KOPT-K1 (cell line): ENCODE measurements around the gene VTI1A.

Experiments used
- H3K27ac ChIP-seq: fragments of 200-600 bp; sonication (generic); 2 replicates; pipeline ENCODE4 v1.5.1; 2016; ENCODE audit warnings: antibody characterized with exemption, mild to moderate bottlenecking, low read depth, low read length; ENCODE audit not compliant: poor library complexity, severe bottlenecking
- H3K36me3 ChIP-seq: fragments of 200-600 bp; sonication (generic); 2 replicates; pipeline ENCODE4 v1.5.1; 2017; ENCODE audit warnings: antibody characterized with exemption, mild to moderate bottlenecking, low read length, moderate library complexity; ENCODE audit not compliant: insufficient read depth
- H3K9me3 ChIP-seq: fragments of 200-600 bp; sonication (generic); 2 replicates; pipeline ENCODE4 v1.5.1; 2017; ENCODE audit warnings: antibody characterized with exemption, low read length, mild to moderate bottlenecking; ENCODE audit not compliant: insufficient read depth, poor library complexity, severe bottlenecking

The VTI1A gene

DNA sequence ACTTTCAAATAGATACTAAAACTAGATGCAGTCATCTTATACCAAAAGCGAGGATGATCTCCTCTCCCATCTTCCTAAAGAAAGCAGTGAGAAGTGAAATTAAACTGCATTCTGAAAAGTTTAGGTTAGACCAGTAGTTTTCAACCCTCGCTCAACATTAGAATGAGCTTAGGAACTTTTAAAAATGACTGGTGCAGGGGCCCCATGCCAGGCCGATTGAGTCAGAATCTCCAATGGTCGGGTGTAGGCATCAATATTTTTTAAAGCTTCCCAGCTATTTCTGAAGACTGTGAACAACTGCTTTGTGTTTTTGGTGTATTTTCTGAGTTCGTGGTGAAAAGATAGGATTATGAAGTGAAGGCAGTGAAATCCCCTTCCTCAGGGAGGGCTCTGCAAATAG is 146.0 kb downstream of the VTI1A start:
- no peaks in the 10 kb centered on the region for H3K36me3 ChIP-seq
- H3K27ac ChIP-seq, result no peak overlapping the region
- H3K9me3 ChIP-seq, result no peaks in the 10 kb centered on the region

DNA sequence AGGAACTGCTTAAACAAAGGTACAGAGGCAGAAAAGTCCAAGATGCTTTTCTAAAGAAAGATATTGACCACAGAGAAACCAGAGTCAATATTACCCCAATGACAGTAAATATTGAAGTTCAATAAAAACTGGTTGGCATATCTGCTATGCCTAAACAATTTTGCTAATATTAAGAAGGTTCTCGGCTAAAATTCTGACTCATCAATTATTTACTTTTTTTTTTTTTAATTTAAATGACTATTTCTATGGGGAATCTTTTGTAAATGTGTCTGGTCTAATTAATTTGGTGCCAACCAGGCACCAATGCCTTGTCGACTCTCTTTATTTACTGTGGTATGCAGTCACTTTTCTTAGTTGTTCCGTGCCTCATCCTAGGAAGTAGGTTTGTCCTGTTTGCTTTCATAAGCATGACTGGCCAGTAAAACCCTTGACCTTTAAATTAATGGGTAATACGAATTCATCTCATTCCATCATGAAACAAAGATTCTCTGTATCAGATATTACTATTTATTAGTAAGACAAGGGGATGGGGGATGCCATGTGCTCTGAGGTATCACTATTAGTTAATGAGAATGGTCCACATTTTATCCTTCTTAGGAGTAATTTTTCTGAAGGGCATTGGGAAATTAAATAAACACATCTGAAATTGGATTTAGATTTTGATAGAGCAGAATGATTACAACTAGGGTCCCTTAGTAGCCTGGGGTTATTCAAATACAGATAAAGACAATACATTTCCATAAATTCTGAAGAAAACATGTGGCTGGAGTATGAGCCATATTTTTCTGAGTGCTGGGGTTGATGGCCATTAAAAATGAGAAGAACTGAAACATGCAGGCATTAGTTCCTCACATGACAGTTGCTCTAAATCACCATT is 154.4 kb downstream of the VTI1A start:
- H3K9me3 ChIP-seq, result no peaks in the 10 kb centered on the region
- H3K27ac ChIP-seq, result no peak overlapping the region
- no peaks in the 10 kb centered on the region for H3K36me3 ChIP-seq

DNA sequence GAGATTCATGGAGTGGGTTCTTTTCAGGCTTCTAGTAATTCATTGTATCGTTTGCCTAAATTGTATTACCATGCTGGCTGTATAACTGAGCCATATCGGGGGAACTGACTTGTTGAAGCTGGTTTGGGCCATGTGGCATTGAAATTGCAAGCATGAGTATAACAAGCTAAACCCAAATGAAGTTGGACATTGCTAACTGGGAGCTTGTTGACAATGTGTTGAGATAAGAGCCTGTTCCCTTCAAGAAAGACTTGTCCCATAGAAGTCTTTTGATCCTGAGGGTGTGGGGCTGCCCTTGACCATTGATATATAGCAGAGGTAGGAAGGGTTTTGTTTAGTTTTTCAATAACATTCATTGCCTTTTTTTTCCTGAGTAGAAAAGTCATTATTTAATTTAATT is 156.0 kb downstream of the VTI1A start:
- Histone ChIP-seq H3K9me3 (no peaks in the 10 kb centered on the region), H3K27ac (no peak overlapping the region), H3K36me3 (no peaks in the 10 kb centered on the region)

DNA sequence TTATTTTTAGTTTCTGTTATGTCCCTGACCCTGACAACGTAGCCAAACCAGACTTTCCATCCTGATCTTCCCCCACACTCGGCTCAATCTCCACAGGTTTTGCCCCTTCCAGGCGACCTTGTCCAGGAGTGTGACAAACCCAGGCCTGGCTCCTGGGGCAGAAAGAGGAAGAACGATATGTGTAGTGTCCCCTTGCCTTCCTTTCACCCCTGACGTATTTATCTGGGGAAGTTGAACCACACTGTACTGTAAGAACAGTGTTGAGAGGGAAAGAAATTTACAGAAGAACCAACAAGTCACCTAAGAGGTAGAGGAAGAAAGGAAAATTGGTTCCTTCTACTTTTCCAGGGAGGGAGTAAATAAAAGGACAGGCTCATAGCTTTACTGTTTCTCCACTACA is 158.0 kb downstream of the VTI1A start:
- H3K9me3 ChIP-seq, result no peaks in the 10 kb centered on the region
- no peak overlapping the region for H3K27ac ChIP-seq
- no peaks in the 10 kb centered on the region for H3K36me3 ChIP-seq

DNA sequence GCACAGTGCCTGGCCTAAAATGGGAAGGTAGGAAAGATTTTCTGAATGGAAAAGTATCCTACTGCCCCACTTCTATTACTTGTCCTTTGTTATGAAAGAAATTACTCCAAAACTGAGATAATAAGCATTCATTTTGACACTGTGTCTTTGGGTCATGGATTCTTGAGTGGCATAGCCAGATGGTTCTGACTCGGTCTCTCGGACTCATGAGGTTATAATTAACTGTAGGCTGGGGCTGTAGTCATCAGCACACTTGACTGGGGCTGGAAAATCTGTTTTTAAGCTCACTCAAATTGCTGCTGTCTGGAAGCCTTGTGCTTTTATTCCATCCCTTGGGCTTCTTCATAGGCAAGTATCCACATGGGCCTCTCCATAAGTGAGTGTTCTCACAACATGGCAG is 160.5 kb downstream of the VTI1A start:
- Histone ChIP-seq H3K9me3 (no peaks in the 10 kb centered on the region), H3K36me3 (no peaks in the 10 kb centered on the region), H3K27ac (no peak overlapping the region)

DNA sequence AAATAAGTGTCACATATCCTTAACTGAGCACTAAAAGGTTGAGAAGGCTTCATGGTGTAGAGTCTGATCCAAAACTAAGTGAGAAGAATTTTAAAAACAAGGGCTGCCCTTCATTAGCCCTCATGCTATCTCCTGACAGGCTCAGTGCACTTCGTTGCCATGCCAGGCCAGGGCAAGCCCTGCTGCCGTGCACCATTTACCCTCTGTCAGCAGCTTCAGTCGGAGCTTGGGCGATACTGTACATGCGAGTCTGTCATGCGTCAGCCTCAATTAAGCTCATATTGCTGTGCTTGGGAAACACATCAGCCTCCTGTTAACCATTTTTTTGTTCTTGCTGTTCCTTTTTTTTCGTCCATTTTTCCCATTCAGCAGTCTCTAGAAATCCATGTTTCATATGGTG is 166.6 kb downstream of the VTI1A start:
- H3K9me3 ChIP-seq, result peaks cover 15% of the 10 kb centered on the region
- no peak overlapping the region for H3K27ac ChIP-seq
- no peaks in the 10 kb centered on the region for H3K36me3 ChIP-seq

DNA sequence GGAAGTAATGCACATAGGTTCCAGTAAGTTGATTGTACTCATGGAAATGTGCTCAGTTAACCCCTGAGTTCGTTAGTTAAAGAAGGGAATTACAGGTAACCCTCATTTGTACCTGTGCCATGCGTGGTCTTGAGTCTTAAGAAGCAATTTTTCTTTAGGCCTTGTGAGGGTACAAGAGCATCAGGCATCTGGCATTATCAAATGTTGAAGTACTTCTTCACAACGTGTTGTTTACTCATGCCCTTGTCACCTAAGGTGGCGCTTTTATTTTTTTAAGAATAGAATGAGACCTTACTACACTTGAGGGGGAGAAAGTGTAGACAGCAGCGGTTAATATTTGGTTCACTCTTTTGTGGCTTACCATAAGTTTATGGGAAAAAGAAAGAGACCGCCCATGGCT is 167.1 kb downstream of the VTI1A start:
- peaks cover 15% of the 10 kb centered on the region for H3K9me3 ChIP-seq
- no peaks in the 10 kb centered on the region for H3K36me3 ChIP-seq
- no peak overlapping the region for H3K27ac ChIP-seq

DNA sequence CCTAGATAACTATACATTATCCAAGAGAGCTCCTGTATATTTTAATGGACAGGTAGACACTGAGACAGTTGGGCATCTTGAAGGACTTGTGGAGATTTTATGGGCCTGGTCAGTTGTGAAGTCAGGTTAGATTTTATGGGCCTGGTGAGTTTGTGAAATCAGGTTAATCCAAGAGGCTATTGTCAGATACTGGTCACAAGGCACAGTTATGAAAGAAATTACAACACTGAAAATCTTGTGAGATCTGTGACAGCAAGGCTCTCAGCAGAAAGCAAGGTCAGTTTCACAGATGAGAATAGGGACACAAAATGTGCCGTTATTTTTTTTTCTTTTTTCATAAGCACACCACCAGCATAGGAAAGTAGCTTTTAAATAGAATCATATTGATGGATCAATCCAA is 167.6 kb downstream of the VTI1A start:
- Histone ChIP-seq H3K27ac (no peak overlapping the region), H3K36me3 (no peaks in the 10 kb centered on the region), H3K9me3 (peaks cover 15% of the 10 kb centered on the region)

DNA sequence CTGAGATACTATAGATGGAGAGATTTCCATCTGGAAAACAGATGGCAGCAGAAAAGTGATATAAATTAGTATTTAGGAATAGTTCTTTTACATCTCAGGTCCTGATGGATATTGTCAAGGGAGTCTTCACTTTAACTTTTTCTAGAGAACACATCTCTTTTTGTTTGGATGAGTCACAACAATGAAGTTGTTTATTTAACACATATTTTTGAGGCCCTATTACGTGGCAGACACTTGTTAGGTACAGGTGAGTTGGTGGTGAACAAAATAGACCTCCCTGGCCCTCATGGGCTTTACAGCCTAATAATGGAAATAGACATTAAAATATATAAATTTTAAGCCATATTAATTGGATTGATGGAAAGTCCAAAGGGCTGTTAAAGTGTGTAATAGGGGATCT is 168.3 kb downstream of the VTI1A start:
- H3K36me3 ChIP-seq, result no peaks in the 10 kb centered on the region

DNA sequence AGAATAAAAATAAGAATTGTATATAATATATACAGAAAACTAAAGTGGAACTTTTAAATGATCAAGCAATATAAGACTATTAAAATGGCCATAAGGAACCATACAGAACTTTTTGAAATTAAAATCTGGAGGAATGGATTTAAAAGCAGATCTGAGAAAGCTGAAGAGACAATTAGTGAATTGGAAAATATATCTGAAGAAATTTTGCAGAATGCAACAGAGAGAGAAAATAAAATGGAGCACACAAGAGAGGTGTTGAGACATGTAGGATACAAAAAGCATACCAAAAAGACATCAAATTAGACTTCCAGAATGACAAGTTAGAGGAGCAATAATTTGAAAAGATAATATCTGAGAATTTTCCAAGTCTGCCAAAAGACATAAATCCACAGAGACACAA is 169.6 kb downstream of the VTI1A start:
- Histone ChIP-seq H3K9me3 (peaks cover 15% of the 10 kb centered on the region), H3K27ac (no peak overlapping the region), H3K36me3 (no peaks in the 10 kb centered on the region)

More for the DNA sequence above, 168.3 kb downstream of the VTI1A start:
- Histone ChIP-seq H3K9me3 (peaks cover 15% of the 10 kb centered on the region), H3K27ac (no peak overlapping the region)

DNA sequence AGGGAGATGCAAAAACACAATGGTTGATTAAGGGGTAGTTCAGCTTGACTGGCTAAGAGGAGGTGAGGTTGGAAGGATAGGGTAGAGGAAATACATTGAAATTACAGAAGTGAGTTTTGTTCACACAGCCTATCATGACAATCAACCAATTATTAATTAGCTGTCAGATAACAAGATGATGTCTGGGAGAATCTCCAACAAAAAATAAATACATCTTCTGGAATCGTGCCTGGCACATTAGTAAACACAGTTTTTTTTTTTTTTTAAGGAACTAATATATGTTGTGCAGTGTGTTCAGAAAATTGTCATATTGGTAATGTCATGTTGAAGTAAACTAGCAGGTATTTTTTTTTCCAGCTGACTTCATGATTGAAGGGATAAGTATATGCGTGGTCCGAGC is 171.8 kb downstream of the VTI1A start:
- H3K9me3 ChIP-seq, result peaks cover 15% of the 10 kb centered on the region
- H3K27ac ChIP-seq, result no peak overlapping the region
- no peaks in the 10 kb centered on the region for H3K36me3 ChIP-seq

DNA sequence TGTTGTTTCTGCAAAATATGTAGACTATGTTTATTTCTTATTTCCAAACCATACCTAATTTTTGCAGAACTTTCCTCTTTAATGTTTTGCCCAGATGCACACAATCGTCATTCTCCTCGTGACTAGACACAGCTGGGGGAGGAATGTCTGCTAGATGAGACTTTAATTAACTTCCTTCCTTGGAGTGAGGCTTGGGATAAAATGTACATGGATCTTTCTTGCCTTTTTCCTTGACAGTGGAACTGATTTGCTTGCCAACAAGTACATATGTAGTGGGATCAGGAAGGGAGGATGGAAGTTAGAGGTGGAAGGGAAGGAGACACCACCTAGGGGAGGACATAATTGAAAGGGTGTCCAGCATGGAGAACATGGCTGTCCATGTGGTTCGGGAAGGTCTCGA is 172.5 kb downstream of the VTI1A start:
- no peaks in the 10 kb centered on the region for H3K36me3 ChIP-seq
- peaks cover 15% of the 10 kb centered on the region for H3K9me3 ChIP-seq
- H3K27ac ChIP-seq, result no peak overlapping the region

DNA sequence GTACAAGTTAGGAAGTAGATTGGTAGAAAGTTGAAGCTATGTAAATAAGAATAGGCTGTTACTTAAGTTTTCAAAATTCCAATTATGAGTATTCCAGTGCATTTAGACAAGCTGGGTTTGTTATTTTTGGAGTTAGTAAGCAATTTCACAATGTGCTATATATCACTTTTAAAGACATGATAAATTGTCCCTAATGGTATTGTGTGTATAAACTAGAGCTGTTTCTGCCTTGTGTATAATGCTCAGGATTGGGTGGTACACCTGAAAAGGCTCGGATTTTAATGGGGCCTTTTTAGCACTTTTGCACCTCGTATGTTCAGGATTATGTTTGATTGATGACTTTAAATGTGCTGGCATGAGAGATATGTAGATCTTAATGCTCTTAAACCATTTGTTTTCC is 175.8 kb downstream of the VTI1A start:
- Histone ChIP-seq H3K9me3 (no peaks in the 10 kb centered on the region), H3K27ac (no peak overlapping the region), H3K36me3 (no peaks in the 10 kb centered on the region)

DNA sequence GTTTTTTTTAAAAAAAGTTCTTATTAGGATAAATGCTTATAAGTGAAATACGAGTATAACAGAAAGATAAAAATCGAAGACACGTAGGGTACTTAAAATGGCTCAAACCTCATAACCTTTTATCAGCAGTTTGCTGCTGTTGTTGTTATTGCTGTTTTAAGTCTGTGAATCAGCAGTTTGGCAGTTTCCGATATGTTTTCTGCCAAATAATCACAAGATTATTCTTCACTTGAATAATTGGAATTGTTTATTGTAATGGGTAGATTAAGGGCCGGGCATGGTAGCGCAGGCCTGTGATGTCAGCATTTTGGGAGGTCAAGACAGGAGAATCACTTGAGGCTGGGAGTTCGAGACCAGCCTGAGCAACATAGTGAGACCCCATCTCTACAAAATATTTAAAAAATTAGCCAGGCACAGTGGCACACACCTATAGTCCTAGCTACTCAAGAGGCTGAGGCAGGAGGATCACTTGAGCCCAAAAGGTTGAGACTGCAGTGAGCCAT is 177.6 kb downstream of the VTI1A start:
- Histone ChIP-seq H3K27ac (no peak overlapping the region), H3K9me3 (no peaks in the 10 kb centered on the region), H3K36me3 (no peaks in the 10 kb centered on the region)

DNA sequence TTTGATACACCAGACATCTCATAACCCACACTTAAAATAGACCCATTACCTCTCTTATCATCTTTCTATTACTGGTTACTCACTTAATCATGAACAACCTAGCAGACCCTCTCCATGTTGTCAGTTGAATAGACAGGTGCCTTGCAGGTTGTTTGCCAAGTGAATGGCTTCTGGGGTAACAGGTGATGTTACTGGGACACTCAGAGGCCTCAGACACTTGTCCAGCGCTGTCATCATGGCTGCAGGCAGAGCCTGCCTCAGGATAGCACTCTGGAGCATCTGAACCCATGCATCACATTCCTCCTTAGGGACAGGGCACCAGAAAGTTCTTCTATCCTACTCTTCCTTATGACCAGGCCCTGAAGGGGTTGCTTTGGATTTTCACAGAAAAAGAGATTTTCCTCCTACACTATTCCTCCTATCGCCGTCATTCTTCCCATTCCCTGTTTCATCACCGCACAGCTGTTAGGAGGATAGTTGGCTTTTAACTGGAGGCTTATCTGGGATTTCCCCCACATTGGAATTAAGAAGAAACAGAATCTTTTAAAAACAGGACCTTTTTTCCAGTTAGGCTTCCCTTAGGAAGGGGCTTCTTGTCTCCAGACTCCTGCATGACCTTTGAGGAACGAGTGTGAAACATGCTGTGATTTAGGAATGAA is 182.1 kb downstream of the VTI1A start:
- H3K9me3 ChIP-seq, result no peaks in the 10 kb centered on the region
- no peaks in the 10 kb centered on the region for H3K36me3 ChIP-seq
- no peak overlapping the region for H3K27ac ChIP-seq
